ENCODE results near the gene TMEM86B. TPM values are rescaled to one million over a fixed set of nuclear protein-coding genes. Genes with fewer than 3 reads are reported as not detected.

Gene TMEM86B
- total RNA-seq, 1 donor from 2014 or later, result 5.8 TPM

GRCh38 chr19:55223291-55224037 lies 5.1 kb downstream of the TMEM86B start:
- no peak overlapping the region for H3K27ac Mint-ChIP-seq (ENCODE audit: unreplicated experiment)
- H3K36me3 Mint-ChIP-seq (ENCODE audit: low read depth), result peaks cover 6% of the 10 kb centered on the region
- H3K4me1 Mint-ChIP-seq, result no peaks in the 10 kb centered on the region
- peaks cover 6% of the 10 kb centered on the region for H3K9me3 Mint-ChIP-seq
- no peak for TF ChIP-seq CTCF (conservative IDR thresholded peaks at IDR 0.05)
- H3K27me3 Mint-ChIP-seq (ENCODE audit: low read depth), result no peaks in the 10 kb centered on the region
- no peak for DNase-seq (ENCODE audit: low read depth, low spot score)
- H3K4me3 Mint-ChIP-seq, result peak overlapping the region; percentile 34

GRCh38 chr19:55220525-55220924 lies 8.0 kb downstream of the TMEM86B start:
- H3K27me3 Mint-ChIP-seq (ENCODE audit: low read depth), result peaks cover 7% of the 10 kb centered on the region
- DNase-seq (ENCODE audit: low read depth, low spot score), result no peak
- H3K27ac Mint-ChIP-seq (ENCODE audit: unreplicated experiment), result no peak overlapping the region
- H3K36me3 Mint-ChIP-seq (ENCODE audit: low read depth), result peaks cover 6% of the 10 kb centered on the region
- H3K4me3 Mint-ChIP-seq, result peak overlapping the region; percentile 31
- TF ChIP-seq CTCF (conservative IDR thresholded peaks at IDR 0.05), result no peak
- H3K4me1 Mint-ChIP-seq, result peaks cover 16% of the 10 kb centered on the region
- H3K9me3 Mint-ChIP-seq, result peaks cover 11% of the 10 kb centered on the region

GRCh38 chr19:55216461-55217198 lies 11.9 kb downstream of the TMEM86B start:
- peak overlapping the region; percentile 86 for H3K4me3 Mint-ChIP-seq
- no peak for TF ChIP-seq CTCF (conservative IDR thresholded peaks at IDR 0.05)
- peaks cover 20% of the 10 kb centered on the region for H3K4me1 Mint-ChIP-seq
- peak overlapping the region; percentile 78 for H3K27ac Mint-ChIP-seq (ENCODE audit: unreplicated experiment)
- peak; percentile 86 for DNase-seq (ENCODE audit: low read depth, low spot score)
- peaks cover 9% of the 10 kb centered on the region for H3K27me3 Mint-ChIP-seq (ENCODE audit: low read depth)
- peaks cover 17% of the 10 kb centered on the region for H3K9me3 Mint-ChIP-seq
- peaks cover 6% of the 10 kb centered on the region for H3K36me3 Mint-ChIP-seq (ENCODE audit: low read depth)

- DNase-seq (ENCODE audit: low read depth, low spot score), result no peak
- peaks cover 13% of the 10 kb centered on the region for H3K27me3 Mint-ChIP-seq (ENCODE audit: low read depth)
- H3K4me1 Mint-ChIP-seq, result peaks cover 25% of the 10 kb centered on the region
- H3K36me3 Mint-ChIP-seq (ENCODE audit: low read depth), result no peaks in the 10 kb centered on the region
- H3K9me3 Mint-ChIP-seq, result peaks cover 11% of the 10 kb centered on the region
- no peak overlapping the region for H3K4me3 Mint-ChIP-seq
- no peak overlapping the region for H3K27ac Mint-ChIP-seq (ENCODE audit: unreplicated experiment)
- TF ChIP-seq CTCF (conservative IDR thresholded peaks at IDR 0.05), result no peak
Measured at GRCh38 chr19:55213547-55213946, 15.0 kb downstream of the TMEM86B start.

GRCh38 chr19:55212447-55212846 lies 16.1 kb downstream of the TMEM86B start:
- Mint-ChIP-seq H3K36me3 (ENCODE audit: low read depth) (no peaks in the 10 kb centered on the region), H3K4me1 (peaks cover 22% of the 10 kb centered on the region), H3K4me3 (peak overlapping the region; percentile 24), H3K27ac (ENCODE audit: unreplicated experiment) (no peak overlapping the region), H3K9me3 (peaks cover 11% of the 10 kb centered on the region), H3K27me3 (ENCODE audit: low read depth) (peaks cover 13% of the 10 kb centered on the region)
- peak; percentile 40 for DNase-seq (ENCODE audit: low read depth, low spot score)
- TF ChIP-seq CTCF (conservative IDR thresholded peaks at IDR 0.05), result peak; percentile 57
